Testis (tissue), 3 donors: Measurements from ENCODE around the gene TFEB. TPM values are rescaled to one million over a fixed set of nuclear protein-coding genes. Genes with fewer than 3 reads are reported as not detected.

Source experiments
- DNase-seq: peaks from one replicate; pipeline ENCODE4 v3.0.0-alpha.2; 2019
- H3K27ac ChIP-seq, 2 donors: fragments of 200-600 bp; sonication (generic); one replicate each; pipeline ENCODE4 v1.5.1; 2019
- H3K27me3 ChIP-seq: fragments of 200-600 bp; sonication (generic); one replicate; pipeline ENCODE4 v1.5.1; 2019
- H3K36me3 ChIP-seq: fragments of 200-600 bp; sonication (generic); one replicate; pipeline ENCODE4 v1.5.1; 2017; ENCODE audit warnings: low read depth; ENCODE audit errors: missing control alignments
- H3K4me1 ChIP-seq: fragments of 200-600 bp; sonication (generic); one replicate; pipeline ENCODE4 v1.5.1; 2019
- H3K4me3 ChIP-seq, 2 donors: fragments of 200-600 bp; sonication (generic); one replicate each; pipeline ENCODE4 v1.5.1; 2017 to 2019
- H3K9me3 ChIP-seq: fragments of 200-600 bp; sonication (generic); one replicate; pipeline ENCODE4 v1.5.1; 2017
- CTCF ChIP-seq, 3 experiments: fragments of 450-650 bp in 2 of 3; fragments of 200-600 bp in 1 of 3; sonication (generic) in 1 of 3; IDR thresholded peaks; one replicate each; pipeline ENCODE4 v1.5.1; 2016 to 2019; ENCODE audit warnings: antibody characterized with exemption in 3 of 3, mild to moderate bottlenecking in 2 of 3, moderate library complexity in 1 of 3
- POLR2A ChIP-seq: fragments of 450-650 bp; IDR thresholded peaks from one replicate; pipeline ENCODE4 v1.6.1; 2017; ENCODE audit warnings: antibody characterized with exemption, mild to moderate bottlenecking, moderate library complexity
- WGBS, 2 donors: methylation state at CpG; one replicate each; pipeline ENCODE4 v1.1.5; 2018; 5-methylcytosine and 5-hydroxymethylcytosine counted together
- intact Hi-C: fragments of 100-400 bp; cut with DNase I; formaldehyde crosslinking; loops from one replicate; pipeline ENCODE4 v1.15.1; 2023; ENCODE audit warnings: low total_unique reads
- polyA plus RNA-seq: library from polyadenylated mRNA; stranded (reverse); fragments of 350-450 nt; fragmentation: Illumina TruSeq; extraction: RNeasy Lipid Tissue Mini Kit (QIAGEN cat#74804); gene quantifications from one replicate; pipeline ENCODE4 v1.2.3, GENCODE V29; 2014; ENCODE audit warnings: low read depth, low replicate concordance; ENCODE audit not compliant: insufficient read depth
- total RNA-seq, 2 donors: library from RNA; depleted of rRNA; stranded (reverse); fragments of >200 nt; gene quantifications; one replicate each; pipeline ENCODE4 v1.2.3, GENCODE V29; 2016

Gene TFEB
- total and polyA plus RNA-seq, 3 donors from 2014 or later = 4.5 to 6.3 (median 5.2) TPM

- no peak for DNase-seq
- 54 to 71% methylated on average over 18 to 19 of the region's 19 CpGs for WGBS, 2 donors
- TF ChIP-seq POLR2A = no peak
- no peak for TF ChIP-seq CTCF (IDR thresholded peaks at IDR 0.05)
These were observed 7.1 kb downstream of the TFEB start for GRCh38 chr6:41728073-41728936.

GRCh38 chr6:41727705-41728072, 7.7 kb downstream of the TFEB start:
- H3K27ac ChIP-seq = no peak overlapping the region
- 93 to 97% methylated on average over 3 of the region's 3 CpGs for WGBS, 2 donors
- peaks cover 16% of the 10 kb centered on the region for H3K4me1 ChIP-seq
- no peak overlapping the region for H3K4me3 ChIP-seq
- H3K36me3 ChIP-seq = no peaks in the 10 kb centered on the region
- no peaks in the 10 kb centered on the region for H3K9me3 ChIP-seq
- DNase-seq = no peak
- intact Hi-C loops = no loop called here
- no peaks in the 10 kb centered on the region for H3K27me3 ChIP-seq
- TF ChIP-seq CTCF (IDR thresholded peaks at IDR 0.05) = no peak
- no peak for TF ChIP-seq POLR2A

More at GRCh38 chr6:41728073-41728936, 7.1 kb downstream of the TFEB start:
- no peak overlapping the region for H3K27ac ChIP-seq
- H3K27me3 ChIP-seq = no peaks in the 10 kb centered on the region
- H3K36me3 ChIP-seq = no peaks in the 10 kb centered on the region
- intact Hi-C loops = no loop called here
- no peak overlapping the region for H3K4me3 ChIP-seq
- no peaks in the 10 kb centered on the region for H3K9me3 ChIP-seq
- peaks cover 19% of the 10 kb centered on the region for H3K4me1 ChIP-seq

- H3K9me3 ChIP-seq = no peaks in the 10 kb centered on the region
- H3K36me3 ChIP-seq = no peaks in the 10 kb centered on the region
- H3K27me3 ChIP-seq = no peaks in the 10 kb centered on the region
- peaks cover 16% of the 10 kb centered on the region for H3K4me1 ChIP-seq
- intact Hi-C loops = no loop called here
- no peak overlapping the region for H3K4me3 ChIP-seq
- H3K27ac ChIP-seq = no peak overlapping the region
- TF ChIP-seq CTCF (IDR thresholded peaks at IDR 0.05) (no peak), POLR2A (no peak)
- WGBS, 2 donors = 77 to 88% methylated on average over 7 of the region's 7 CpGs
- no peak for DNase-seq
These were observed 8.5 kb downstream of the TFEB start for GRCh38 chr6:41726876-41727275.

- WGBS, 2 donors = 56 to 62% methylated on average over 13 of the region's 13 CpGs
- Histone ChIP-seq H3K27ac (no peak overlapping the region), H3K9me3 (no peaks in the 10 kb centered on the region), H3K4me3 (no peak overlapping the region), H3K36me3 (no peaks in the 10 kb centered on the region), H3K4me1 (peaks cover 16% of the 10 kb centered on the region), H3K27me3 (no peaks in the 10 kb centered on the region)
- no peak for TF ChIP-seq POLR2A
- no peak for TF ChIP-seq CTCF (IDR thresholded peaks at IDR 0.05)
- intact Hi-C loops = no loop called here
- DNase-seq = no peak
These were observed 10.6 kb downstream of the TFEB start for GRCh38 chr6:41724586-41725501.
